Neutrophil (primary cell): Measurements from ENCODE around the gene LARP1.

ENCODE experiments used
- H3K27ac ChIP-seq: fragments of 200-600 bp; sonication (generic); 2 replicates; pipeline ENCODE4 v1.5.1; 2016; ENCODE audit warnings: mild to moderate bottlenecking, moderate library complexity
- H3K27me3 ChIP-seq: fragments of 200-600 bp; sonication (generic); 2 replicates; pipeline ENCODE4 v1.6.0; 2016; ENCODE audit warnings: mild to moderate bottlenecking
- H3K36me3 ChIP-seq: fragments of 200-600 bp; sonication (generic); 2 replicates; pipeline ENCODE4 v1.5.1; 2017
- H3K4me1 ChIP-seq, 2 experiments: fragments of 200-600 bp in 1 of 2; sonication (generic) in 1 of 2; 1 replicate in 1 of 2; 2 replicates in 1 of 2; pipeline versions ENCODE4 v1.5.1 to v1.6.1; 2013 to 2016; ENCODE audit warnings: low read depth in 1 of 2, low read length in 1 of 2, mild to moderate bottlenecking in 1 of 2, moderate library complexity in 1 of 2; ENCODE audit not compliant: control insufficient read depth in 1 of 2, insufficient read depth in 1 of 2
- H3K4me3 ChIP-seq, 2 experiments: fragments of 200-600 bp in 1 of 2; sonication (generic) in 1 of 2; 1 replicate in 1 of 2; 2 replicates in 1 of 2; pipeline ENCODE4 v1.5.1; 2013 to 2016; ENCODE audit warnings: low read depth in 1 of 2, low read length in 1 of 2, mild to moderate bottlenecking in 1 of 2, moderate library complexity in 1 of 2
- H3K9me3 ChIP-seq: fragments of 200-600 bp; sonication (generic); 2 replicates; pipeline ENCODE4 v1.5.1; 2016
- TF ChIP-seq, protein P1 (sequence below): fragments of 200-600 bp; sonication (generic); IDR thresholded peaks from 2 replicates; pipeline ENCODE4 v1.5.1; 2016; ENCODE audit warnings: antibody characterized with exemption

Gene LARP1

DNA sequence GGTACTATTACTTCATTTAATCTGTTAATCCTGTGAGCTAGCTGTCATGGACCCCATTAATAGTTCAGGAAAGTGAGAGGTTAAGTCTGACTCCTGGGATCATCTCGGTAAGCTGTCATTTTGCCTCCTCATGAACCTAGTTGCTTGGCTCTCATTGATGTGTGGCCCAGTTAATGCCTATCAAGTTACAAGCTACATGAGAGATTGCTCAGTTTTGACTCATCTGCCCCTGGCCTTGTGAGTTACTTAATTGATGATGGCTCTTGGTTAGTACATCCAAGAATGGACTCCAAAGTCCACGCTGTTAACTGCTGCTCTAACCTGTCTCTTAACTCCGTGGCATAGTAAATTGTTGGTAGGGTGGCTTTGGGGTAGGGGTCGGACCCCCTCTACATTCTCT, 23.9 kb downstream of the LARP1 start:
- Histone ChIP-seq H3K4me1 (peaks cover 5 to 9% of the 10 kb centered on the region in 2 experiments), H3K4me3 (no peak overlapping the region), H3K27ac (no peak overlapping the region), H3K27me3 (no peaks in the 10 kb centered on the region), H3K36me3 (no peaks in the 10 kb centered on the region), H3K9me3 (no peaks in the 10 kb centered on the region)
- TF ChIP-seq, protein P1, sequence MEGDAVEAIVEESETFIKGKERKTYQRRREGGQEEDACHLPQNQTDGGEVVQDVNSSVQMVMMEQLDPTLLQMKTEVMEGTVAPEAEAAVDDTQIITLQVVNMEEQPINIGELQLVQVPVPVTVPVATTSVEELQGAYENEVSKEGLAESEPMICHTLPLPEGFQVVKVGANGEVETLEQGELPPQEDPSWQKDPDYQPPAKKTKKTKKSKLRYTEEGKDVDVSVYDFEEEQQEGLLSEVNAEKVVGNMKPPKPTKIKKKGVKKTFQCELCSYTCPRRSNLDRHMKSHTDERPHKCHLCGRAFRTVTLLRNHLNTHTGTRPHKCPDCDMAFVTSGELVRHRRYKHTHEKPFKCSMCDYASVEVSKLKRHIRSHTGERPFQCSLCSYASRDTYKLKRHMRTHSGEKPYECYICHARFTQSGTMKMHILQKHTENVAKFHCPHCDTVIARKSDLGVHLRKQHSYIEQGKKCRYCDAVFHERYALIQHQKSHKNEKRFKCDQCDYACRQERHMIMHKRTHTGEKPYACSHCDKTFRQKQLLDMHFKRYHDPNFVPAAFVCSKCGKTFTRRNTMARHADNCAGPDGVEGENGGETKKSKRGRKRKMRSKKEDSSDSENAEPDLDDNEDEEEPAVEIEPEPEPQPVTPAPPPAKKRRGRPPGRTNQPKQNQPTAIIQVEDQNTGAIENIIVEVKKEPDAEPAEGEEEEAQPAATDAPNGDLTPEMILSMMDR: no peak

DNA sequence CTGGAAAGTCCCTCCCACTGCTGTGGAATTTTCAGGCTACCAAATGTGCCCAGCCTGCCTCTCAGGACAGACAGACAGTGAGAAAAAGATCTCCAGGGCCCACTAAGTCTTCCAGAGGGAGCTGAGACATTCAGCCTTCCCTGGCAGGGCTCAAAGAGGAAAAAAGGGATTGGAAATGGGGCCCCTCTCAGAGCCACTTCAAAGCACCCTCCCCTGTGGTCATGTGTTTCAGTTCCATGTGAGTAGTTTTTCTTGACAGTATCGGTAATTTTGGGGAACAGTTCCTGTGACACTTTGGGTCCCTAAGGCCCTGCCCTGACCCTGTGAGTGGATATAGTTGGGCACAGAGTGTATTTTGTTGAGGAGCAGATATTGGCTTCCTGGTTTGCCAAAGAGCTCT, 25.0 kb downstream of the LARP1 start:
- H3K9me3 ChIP-seq: no peaks in the 10 kb centered on the region
- H3K27me3 ChIP-seq: no peaks in the 10 kb centered on the region
- no peak overlapping the region for H3K27ac ChIP-seq
- no peaks in the 10 kb centered on the region for H3K36me3 ChIP-seq
- H3K4me3 ChIP-seq: no peak overlapping the region
- TF ChIP-seq, protein P1: no peak
- H3K4me1 ChIP-seq: peaks cover 10 to 14% of the 10 kb centered on the region in 2 experiments

DNA sequence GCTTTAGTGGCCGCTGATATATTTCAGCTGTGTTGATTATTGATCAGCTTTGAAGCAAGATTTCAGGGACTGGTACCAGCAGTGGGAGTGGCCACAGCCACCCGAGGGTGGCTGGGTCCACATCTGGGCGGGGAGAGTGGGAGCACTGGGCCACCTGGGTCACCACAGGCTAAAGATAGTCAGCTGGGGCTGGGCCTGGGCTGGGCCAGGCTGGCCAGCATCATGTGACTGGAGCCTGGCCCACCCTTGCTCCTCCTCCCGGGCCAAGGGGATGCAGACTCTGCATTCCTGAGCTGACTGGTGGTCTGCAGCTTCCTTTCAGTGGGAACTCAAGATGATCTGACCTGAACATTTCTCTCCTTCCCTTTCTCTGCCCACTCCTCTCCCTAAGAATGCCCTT, 27.1 kb downstream of the LARP1 start:
- Histone ChIP-seq H3K27me3 (no peaks in the 10 kb centered on the region), H3K4me3 (no peak overlapping the region), H3K4me1 (peaks cover 11 to 21% of the 10 kb centered on the region in 2 experiments), H3K9me3 (no peaks in the 10 kb centered on the region), H3K36me3 (no peaks in the 10 kb centered on the region), H3K27ac (no peak overlapping the region)
- TF ChIP-seq, protein P1: no peak

DNA sequence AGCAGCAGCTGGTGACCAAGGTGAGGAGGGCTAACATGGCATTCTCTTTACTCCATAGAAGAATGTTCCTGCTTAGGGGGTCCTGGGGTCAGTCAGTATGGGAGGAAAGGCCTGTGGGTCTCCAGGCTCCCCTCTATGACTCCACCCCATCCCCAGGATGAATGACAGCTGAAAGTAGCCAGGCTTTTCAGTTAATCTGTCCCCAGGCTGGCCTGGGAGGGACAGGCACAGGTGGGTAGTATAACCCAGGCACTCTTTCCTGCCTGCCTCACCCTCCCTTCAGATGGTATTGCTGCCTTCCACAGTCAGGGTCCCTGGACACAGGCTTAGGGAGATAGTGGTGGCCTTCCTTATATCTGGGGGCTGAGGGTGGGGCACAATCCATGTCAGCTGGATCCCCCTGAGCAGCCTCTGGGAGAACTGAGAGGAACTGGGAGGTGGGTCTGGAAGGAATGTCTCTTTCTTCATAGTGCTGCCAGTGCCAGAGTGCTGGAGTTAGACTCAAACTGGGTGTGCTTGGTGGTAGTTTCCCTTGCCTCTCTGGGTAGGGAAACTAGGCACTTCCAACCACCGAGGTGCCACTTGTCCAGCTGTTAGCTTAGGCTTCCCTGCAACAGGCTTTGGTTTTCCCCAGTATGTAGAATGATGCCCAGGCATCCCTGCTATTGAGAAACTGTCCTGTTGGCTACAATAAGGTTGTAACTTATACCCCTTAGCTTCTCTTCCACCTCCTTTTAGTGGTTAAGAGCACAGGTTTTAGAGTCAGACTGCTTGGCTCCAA, 27.8 kb downstream of the LARP1 start:
- Histone ChIP-seq H3K27ac (no peak overlapping the region), H3K36me3 (no peaks in the 10 kb centered on the region), H3K4me3 (no peak overlapping the region), H3K27me3 (no peaks in the 10 kb centered on the region), H3K9me3 (no peaks in the 10 kb centered on the region), H3K4me1 (peaks cover 15 to 25% of the 10 kb centered on the region in 2 experiments)
- TF ChIP-seq, protein P1: no peak

DNA sequence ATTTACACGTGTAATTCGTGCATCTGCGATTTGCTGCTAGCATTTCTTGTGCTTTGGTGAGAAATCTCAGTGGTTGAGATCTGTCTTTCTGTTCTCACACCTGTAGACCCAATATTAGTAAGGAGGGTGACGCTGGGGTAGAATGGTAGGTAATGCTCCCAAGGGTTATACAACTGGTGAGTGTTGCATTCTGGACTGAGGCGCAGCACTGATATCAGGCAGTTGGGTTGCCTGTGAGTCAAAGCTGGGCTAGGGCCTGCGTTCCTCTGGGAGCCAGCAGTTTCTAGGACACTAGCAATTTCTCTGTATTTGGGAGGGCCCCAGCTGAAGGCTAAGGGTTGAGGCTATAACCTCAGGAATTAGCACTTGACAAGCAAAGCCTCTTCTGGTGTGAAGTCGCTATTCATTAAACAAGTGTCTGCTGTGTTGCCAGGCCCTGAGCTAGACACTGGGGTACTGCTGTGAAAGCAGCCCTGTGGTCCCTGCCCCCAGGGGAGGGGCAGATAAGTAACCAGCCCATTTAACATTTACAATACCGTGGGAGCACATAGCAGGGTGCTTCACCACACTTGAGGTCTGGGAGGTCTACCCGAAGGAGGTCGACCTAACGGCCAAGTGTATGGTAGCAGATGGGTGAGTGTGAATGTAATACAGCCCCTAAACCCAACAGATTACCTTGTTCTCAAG, 28.7 kb downstream of the LARP1 start:
- no peaks in the 10 kb centered on the region for H3K27me3 ChIP-seq
- no peaks in the 10 kb centered on the region for H3K36me3 ChIP-seq
- H3K9me3 ChIP-seq: no peaks in the 10 kb centered on the region
- peaks cover 19 to 23% of the 10 kb centered on the region in 2 experiments for H3K4me1 ChIP-seq
- TF ChIP-seq, protein P1: no peak
- H3K4me3 ChIP-seq: no peak overlapping the region
- H3K27ac ChIP-seq: no peak overlapping the region
